GM19193 (cell line): ENCODE results near the gene CMTM3.

Experiments
- POLR2A ChIP-seq: IDR thresholded peaks from 4 replicates; pipeline ENCODE4 v1.6.1; 2011; ENCODE audit not compliant: insufficient read depth, insufficient read length; ENCODE audit errors: extremely low read depth

The CMTM3 gene

GRCh38 chr16:66599726-66600125 lies 4.8 kb upstream of the CMTM3 start:
- no peak for TF ChIP-seq POLR2A

- TF ChIP-seq POLR2A = no peak
These were observed 4.0 kb upstream of the CMTM3 start for GRCh38 chr16:66600477-66600876.

DNA sequence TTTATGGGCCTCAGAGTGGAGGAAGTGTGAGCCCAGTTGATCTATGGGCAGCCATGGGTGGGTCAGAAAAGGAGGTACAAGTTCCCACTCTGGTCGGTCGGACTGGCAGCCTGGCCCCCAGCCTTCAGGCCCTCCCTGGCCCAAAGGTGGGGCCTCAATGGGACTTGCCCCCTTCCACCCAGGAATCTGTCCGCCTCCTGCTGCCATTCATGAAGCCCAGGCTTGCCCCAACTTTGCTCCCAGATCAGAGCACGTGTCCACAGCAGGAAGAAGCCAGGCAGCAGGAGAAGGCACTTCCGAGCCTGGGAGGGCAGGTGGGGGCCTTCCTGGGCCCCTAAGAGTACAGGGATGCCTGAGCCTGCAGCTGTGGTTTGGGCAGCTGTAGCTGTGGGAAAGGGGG lies 3.0 kb upstream of the CMTM3 start:
- TF ChIP-seq POLR2A = no peak

DNA sequence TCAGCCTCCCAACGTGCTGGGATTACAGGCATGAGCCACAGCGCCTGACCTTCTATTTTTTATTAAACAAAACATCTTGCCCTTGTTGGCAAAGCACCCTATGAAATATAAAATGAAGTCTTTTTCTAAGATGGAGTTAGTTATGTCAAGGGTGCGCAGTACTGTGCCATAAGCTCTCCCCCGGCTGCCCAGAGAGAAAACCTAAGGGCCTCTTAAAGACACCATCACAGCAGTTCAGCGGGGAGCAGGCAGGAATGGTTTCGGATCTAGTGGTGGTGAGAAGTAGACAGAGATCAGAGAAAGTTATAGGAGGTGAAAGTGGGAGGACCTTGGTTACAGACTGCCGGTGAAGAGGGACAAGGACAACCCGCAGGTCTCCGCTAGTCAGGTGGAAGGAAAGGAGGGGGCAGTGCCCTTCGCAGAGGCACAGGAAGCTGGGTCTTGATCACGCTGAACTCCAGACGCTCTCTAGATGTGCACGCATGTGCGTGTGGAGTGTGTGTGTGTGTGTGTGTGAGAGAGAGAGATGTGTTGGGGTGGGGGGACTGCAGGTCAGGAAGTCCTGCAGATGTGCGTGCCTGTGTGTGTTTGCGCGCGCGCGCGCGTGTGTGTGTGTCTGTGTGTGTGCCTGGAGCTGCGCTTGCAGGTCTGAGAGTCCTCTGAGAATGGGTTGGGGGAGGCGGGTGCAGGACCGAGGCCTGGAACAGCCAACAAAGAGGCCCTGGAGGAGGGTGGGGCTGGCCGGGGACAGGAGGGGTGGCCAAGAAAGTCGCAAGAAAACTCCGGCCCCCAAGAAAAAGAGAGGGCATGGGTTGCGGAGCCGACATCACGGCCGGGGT lies 748 bp upstream of the CMTM3 start:
- TF ChIP-seq POLR2A = peak; percentile 48

GRCh38 chr16:66605177-66605978 lies 874 bp downstream of the CMTM3 start:
- no peak for TF ChIP-seq POLR2A

GRCh38 chr16:66605979-66606751 lies 1.7 kb downstream of the CMTM3 start:
- TF ChIP-seq POLR2A = no peak

- no peak for TF ChIP-seq POLR2A
These were observed 4.0 kb downstream of the CMTM3 start for GRCh38 chr16:66608241-66609138.

DNA sequence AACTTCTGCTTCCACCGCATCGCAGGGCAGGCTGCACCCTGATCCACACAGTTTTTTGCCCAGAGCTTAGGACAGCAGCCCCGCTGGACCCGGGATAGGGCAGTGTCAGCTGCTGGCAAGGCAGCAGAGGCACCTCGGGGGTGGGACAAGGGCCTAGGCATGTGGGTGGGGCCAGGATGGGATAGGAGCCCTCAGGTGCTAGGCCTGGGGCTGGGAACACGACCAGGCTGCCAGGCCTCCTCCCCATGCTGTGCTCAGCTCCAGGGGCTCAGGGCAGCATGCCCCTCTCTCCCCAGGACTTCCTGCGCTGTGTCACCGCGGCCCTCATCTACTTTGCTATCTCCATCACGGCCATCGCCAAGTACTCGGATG lies 4.6 kb downstream of the CMTM3 start:
- TF ChIP-seq POLR2A = no peak

GRCh38 chr16:66610111-66610820 lies 5.8 kb downstream of the CMTM3 start:
- TF ChIP-seq POLR2A = no peak

DNA sequence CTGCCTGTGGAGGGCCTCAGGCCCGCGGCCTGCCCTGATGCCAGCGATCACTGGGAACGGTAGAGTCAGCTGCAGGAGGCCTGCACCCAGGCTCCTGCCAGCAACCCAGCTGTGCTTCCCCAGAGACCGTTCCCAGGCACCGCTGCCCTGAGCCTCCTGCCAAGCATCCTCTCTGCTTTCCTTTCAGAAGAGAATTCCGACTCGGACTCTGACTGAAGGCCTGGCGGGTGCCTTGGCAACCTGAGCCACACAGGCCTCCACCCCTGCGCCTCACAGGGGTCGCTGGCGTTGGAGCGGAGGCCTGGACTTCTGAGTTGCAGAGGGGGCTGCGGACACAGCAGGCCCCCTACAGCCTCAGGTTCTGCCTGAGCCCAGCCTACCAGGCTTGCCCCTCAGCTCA lies 7.9 kb downstream of the CMTM3 start:
- no peak for TF ChIP-seq POLR2A

GRCh38 chr16:66614161-66614802 lies 9.8 kb downstream of the CMTM3 start:
- TF ChIP-seq POLR2A = no peak

GRCh38 chr16:66616169-66616568 lies 11.7 kb downstream of the CMTM3 start:
- TF ChIP-seq POLR2A = no peak

GRCh38 chr16:66616592-66616991 lies 12.1 kb downstream of the CMTM3 start:
- no peak for TF ChIP-seq POLR2A
